Measurements from ENCODE around the gene TFDP2. TPM values are rescaled to one million over a fixed set of nuclear protein-coding genes. Genes with fewer than 3 reads are reported as not detected.

Gene TFDP2
- total and polyA plus RNA-seq, 2 experiments from 2014 or later: 150 to 410 TPM

DNA sequence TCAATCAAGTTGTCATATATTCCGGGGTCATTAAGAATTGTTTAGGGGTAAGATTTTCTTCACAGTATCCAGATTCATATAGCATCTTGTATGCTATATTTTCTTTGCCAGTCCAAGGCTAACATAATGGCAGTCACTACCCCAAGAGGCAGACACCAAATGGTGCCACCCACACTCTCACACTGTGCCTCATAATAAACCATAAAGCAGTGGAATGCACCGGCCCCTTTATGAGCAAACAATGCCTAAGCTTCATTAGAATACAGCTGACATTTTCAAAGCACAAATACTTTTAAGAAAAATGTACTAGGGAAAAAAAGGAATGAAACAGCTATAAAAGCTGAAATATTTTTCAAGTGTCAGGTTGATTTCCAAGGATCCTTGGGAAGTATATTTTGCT is 121.6 kb downstream of the TFDP2 start (continued):
- TF ChIP-seq, protein P1, sequence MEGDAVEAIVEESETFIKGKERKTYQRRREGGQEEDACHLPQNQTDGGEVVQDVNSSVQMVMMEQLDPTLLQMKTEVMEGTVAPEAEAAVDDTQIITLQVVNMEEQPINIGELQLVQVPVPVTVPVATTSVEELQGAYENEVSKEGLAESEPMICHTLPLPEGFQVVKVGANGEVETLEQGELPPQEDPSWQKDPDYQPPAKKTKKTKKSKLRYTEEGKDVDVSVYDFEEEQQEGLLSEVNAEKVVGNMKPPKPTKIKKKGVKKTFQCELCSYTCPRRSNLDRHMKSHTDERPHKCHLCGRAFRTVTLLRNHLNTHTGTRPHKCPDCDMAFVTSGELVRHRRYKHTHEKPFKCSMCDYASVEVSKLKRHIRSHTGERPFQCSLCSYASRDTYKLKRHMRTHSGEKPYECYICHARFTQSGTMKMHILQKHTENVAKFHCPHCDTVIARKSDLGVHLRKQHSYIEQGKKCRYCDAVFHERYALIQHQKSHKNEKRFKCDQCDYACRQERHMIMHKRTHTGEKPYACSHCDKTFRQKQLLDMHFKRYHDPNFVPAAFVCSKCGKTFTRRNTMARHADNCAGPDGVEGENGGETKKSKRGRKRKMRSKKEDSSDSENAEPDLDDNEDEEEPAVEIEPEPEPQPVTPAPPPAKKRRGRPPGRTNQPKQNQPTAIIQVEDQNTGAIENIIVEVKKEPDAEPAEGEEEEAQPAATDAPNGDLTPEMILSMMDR (conservative IDR thresholded peaks at IDR 0.05; ENCODE audit: low read depth in 2 of 2): no peak
- TF ChIP-seq EZH2phosphoT487 (IDR thresholded peaks at IDR 0.05; ENCODE audit: unreplicated experiment) (no peak), POLR2AphosphoS5 (IDR thresholded peaks at IDR 0.05; ENCODE audit: low read depth) (no peak)

DNA sequence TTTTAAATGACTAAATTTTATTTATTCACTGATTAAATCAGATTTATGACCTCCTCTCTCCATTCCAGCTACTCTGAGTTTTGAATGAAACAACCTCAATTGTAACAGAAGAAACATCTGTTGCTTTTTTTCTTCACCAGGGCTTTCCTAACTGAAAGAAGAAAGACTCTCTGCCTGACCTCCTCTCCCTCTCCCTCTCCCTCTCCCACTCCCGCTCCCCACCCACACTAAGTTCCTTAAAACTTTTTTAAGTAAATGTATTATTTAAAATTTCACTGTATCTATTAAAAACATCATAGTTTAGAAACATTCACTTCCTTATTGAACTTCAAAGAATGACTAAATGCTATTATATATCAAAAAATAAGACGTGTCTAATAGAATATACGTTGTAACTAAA is 122.0 kb downstream of the TFDP2 start:
- peaks cover 2% of the 10 kb centered on the region for H3K27me3 Mint-ChIP-seq (ENCODE audit: insufficient read depth, low read depth, poor library complexity)
- no peak overlapping the region for H3K27ac Mint-ChIP-seq
- Histone ChIP-seq H3K27ac (ENCODE audit: low read depth) (no peak overlapping the region), H3K36me3 (ENCODE audit: insufficient read depth) (no peaks in the 10 kb centered on the region), H3K4me2 (peak overlapping the region; percentile 83), H3K4me1 (ENCODE audit: insufficient read depth) (peaks cover 24% of the 10 kb centered on the region), H4K20me1 (replicated peaks; ENCODE audit: insufficient read depth) (no peaks in the 10 kb centered on the region), H3K4me3 (peak overlapping the region; percentile 62), H3F3A (replicated peaks; ENCODE audit: low read depth) (no peaks in the 10 kb centered on the region), H3K9me2 (ENCODE audit: insufficient read depth) (no peaks in the 10 kb centered on the region), H2AFZ (no peak overlapping the region), H3K27me3 (ENCODE audit: insufficient read depth) (no peaks in the 10 kb centered on the region), H3K79me2 (replicated peaks; ENCODE audit: insufficient read depth) (peaks cover 58% of the 10 kb centered on the region)
- H3K4me3 Mint-ChIP-seq: peak overlapping the region; percentile 88
- no peaks in the 10 kb centered on the region for H3K9me3 Mint-ChIP-seq
- peaks cover 25% of the 10 kb centered on the region; the same call in 2 of the 3 replicates for H3K4me1 Mint-ChIP-seq
- peak; percentile 63 for ATAC-seq
- H3K36me3 Mint-ChIP-seq (ENCODE audit: low read depth): peaks cover 17% of the 10 kb centered on the region
- peak; percentile 43 for DNase-seq (ENCODE audit: low spot score)
- TF ChIP-seq, protein P2, sequence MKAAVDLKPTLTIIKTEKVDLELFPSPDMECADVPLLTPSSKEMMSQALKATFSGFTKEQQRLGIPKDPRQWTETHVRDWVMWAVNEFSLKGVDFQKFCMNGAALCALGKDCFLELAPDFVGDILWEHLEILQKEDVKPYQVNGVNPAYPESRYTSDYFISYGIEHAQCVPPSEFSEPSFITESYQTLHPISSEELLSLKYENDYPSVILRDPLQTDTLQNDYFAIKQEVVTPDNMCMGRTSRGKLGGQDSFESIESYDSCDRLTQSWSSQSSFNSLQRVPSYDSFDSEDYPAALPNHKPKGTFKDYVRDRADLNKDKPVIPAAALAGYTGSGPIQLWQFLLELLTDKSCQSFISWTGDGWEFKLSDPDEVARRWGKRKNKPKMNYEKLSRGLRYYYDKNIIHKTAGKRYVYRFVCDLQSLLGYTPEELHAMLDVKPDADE (IDR thresholded peaks at IDR 0.05): no peak
- TF ChIP-seq NANOG (IDR thresholded peaks at IDR 0.05; ENCODE audit: borderline replicate concordance) (no peak), JUNB (IDR thresholded peaks at IDR 0.05; ENCODE audit: unreplicated experiment) (no peak), EZH2phosphoT487 (IDR thresholded peaks at IDR 0.05; ENCODE audit: unreplicated experiment) (no peak), STAT1 (IDR thresholded peaks at IDR 0.05; ENCODE audit: unreplicated experiment) (no peak), POLR2AphosphoS5 (IDR thresholded peaks at IDR 0.05; ENCODE audit: low read depth) (no peak), EZH2 (IDR thresholded peaks at IDR 0.05; ENCODE audit: low read depth, unreplicated experiment) (no peak)
- TF ChIP-seq, protein P3, sequence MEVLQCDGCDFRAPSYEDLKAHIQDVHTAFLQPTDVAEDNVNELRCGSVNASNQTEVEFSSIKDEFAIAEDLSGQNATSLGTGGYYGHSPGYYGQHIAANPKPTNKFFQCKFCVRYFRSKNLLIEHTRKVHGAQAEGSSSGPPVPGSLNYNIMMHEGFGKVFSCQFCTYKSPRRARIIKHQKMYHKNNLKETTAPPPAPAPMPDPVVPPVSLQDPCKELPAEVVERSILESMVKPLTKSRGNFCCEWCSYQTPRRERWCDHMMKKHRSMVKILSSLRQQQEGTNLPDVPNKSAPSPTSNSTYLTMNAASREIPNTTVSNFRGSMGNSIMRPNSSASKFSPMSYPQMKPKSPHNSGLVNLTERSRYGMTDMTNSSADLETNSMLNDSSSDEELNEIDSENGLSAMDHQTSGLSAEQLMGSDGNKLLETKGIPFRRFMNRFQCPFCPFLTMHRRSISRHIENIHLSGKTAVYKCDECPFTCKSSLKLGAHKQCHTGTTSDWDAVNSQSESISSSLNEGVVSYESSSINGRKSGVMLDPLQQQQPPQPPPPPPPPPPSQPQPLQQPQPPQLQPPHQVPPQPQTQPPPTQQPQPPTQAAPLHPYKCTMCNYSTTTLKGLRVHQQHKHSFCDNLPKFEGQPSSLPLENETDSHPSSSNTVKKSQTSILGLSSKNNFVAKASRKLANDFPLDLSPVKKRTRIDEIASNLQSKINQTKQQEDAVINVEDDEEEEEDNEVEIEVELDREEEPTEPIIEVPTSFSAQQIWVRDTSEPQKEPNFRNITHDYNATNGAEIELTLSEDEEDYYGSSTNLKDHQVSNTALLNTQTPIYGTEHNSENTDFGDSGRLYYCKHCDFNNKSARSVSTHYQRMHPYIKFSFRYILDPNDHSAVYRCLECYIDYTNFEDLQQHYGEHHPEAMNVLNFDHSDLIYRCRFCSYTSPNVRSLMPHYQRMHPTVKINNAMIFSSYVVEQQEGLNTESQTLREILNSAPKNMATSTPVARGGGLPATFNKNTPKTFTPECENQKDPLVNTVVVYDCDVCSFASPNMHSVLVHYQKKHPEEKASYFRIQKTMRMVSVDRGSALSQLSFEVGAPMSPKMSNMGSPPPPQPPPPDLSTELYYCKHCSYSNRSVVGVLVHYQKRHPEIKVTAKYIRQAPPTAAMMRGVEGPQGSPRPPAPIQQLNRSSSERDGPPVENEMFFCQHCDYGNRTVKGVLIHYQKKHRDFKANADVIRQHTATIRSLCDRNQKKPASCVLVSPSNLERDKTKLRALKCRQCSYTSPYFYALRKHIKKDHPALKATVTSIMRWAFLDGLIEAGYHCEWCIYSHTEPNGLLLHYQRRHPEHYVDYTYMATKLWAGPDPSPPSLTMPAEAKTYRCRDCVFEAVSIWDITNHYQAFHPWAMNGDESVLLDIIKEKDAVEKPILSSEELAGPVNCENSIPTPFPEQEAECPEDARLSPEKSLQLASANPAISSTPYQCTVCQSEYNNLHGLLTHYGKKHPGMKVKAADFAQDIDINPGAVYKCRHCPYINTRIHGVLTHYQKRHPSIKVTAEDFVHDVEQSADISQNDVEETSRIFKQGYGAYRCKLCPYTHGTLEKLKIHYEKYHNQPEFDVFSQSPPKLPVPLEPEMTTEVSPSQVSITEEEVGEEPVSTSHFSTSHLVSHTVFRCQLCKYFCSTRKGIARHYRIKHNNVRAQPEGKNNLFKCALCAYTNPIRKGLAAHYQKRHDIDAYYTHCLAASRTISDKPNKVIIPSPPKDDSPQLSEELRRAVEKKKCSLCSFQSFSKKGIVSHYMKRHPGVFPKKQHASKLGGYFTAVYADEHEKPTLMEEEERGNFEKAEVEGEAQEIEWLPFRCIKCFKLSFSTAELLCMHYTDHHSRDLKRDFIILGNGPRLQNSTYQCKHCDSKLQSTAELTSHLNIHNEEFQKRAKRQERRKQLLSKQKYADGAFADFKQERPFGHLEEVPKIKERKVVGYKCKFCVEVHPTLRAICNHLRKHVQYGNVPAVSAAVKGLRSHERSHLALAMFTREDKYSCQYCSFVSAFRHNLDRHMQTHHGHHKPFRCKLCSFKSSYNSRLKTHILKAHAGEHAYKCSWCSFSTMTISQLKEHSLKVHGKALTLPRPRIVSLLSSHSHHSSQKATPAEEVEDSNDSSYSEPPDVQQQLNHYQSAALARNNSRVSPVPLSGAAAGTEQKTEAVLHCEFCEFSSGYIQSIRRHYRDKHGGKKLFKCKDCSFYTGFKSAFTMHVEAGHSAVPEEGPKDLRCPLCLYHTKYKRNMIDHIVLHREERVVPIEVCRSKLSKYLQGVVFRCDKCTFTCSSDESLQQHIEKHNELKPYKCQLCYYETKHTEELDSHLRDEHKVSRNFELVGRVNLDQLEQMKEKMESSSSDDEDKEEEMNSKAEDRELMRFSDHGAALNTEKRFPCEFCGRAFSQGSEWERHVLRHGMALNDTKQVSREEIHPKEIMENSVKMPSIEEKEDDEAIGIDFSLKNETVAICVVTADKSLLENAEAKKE (CRISPR knock-in tag; IDR thresholded peaks at IDR 0.05): no peak
- TF ChIP-seq, protein P4, sequence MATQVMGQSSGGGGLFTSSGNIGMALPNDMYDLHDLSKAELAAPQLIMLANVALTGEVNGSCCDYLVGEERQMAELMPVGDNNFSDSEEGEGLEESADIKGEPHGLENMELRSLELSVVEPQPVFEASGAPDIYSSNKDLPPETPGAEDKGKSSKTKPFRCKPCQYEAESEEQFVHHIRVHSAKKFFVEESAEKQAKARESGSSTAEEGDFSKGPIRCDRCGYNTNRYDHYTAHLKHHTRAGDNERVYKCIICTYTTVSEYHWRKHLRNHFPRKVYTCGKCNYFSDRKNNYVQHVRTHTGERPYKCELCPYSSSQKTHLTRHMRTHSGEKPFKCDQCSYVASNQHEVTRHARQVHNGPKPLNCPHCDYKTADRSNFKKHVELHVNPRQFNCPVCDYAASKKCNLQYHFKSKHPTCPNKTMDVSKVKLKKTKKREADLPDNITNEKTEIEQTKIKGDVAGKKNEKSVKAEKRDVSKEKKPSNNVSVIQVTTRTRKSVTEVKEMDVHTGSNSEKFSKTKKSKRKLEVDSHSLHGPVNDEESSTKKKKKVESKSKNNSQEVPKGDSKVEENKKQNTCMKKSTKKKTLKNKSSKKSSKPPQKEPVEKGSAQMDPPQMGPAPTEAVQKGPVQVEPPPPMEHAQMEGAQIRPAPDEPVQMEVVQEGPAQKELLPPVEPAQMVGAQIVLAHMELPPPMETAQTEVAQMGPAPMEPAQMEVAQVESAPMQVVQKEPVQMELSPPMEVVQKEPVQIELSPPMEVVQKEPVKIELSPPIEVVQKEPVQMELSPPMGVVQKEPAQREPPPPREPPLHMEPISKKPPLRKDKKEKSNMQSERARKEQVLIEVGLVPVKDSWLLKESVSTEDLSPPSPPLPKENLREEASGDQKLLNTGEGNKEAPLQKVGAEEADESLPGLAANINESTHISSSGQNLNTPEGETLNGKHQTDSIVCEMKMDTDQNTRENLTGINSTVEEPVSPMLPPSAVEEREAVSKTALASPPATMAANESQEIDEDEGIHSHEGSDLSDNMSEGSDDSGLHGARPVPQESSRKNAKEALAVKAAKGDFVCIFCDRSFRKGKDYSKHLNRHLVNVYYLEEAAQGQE (IDR thresholded peaks at IDR 0.05; ENCODE audit: unreplicated experiment): no peak
- TF ChIP-seq, protein P1 (conservative IDR thresholded peaks at IDR 0.05; ENCODE audit: low read depth in 2 of 2): no peak

Measured in GM23338 (cell line).